ENCODE measurements around the gene SEPTIN12. TPM values are rescaled to one million over a fixed set of nuclear protein-coding genes. Genes with fewer than 3 reads are reported as not detected.

Gene SEPTIN12
- total and polyA plus RNA-seq, 2 of the 8 experiments (the other 6 are each of a cell fraction or from before 2014, with no cell fraction given): 0.24 TPM; not detected in 1

DNA sequence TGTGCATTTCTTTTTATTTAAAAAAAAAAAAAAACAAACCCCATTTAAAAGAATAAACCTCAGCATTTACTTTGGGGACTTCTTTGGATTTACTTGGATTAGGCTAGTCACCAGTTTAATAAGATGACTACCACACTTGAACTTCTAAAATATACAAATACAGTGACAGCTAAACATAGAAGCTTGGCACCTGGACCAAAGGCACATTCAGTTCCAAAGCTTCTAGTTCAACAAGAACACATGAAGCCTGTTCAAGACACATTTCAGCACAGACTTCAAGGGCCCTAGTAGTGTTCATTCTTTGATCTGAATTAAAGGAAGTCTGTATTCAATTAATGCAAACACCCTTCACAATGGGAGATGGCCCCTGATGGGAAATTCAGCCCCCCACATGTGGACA is 25.9 kb upstream of the SEPTIN12 start:
- Histone ChIP-seq H2BK120ac (replicated peaks; ENCODE audit: low read depth, low read length) (no peak overlapping the region), H2BK5ac (ENCODE audit: low read depth, low read length) (no peak overlapping the region), H3K18ac (ENCODE audit: extremely low read depth, low read length) (no peak overlapping the region), H3K4ac (replicated peaks; ENCODE audit: insufficient read length, low read depth, low read length) (no peak overlapping the region), H3K79me2 (ENCODE audit: control insufficient read depth in 1 of 2, insufficient read depth in 2 of 2, low read length in 2 of 2) (no peaks in the 10 kb centered on the region), H3K23ac (ENCODE audit: insufficient read length) (no peak overlapping the region), H3K9ac (replicated peaks in 1 of 4; ENCODE audit: extremely low read depth in 1 of 4, low read depth in 3 of 4, low read length in 3 of 4) (no peak overlapping the region), H4K5ac (ENCODE audit: insufficient read length, low read depth, low read length) (no peak overlapping the region), H3K14ac (ENCODE audit: insufficient read length) (no peak overlapping the region), H3K56ac (replicated peaks; ENCODE audit: insufficient read length, low read depth, low read length) (no peak overlapping the region), H3K4me3 (ENCODE audit: extremely low read depth in 1 of 4, insufficient read depth in 2 of 4, low read depth in 3 of 4, low read length in 4 of 4) (no peak overlapping the region), H2AK5ac (ENCODE audit: low read depth, low read length) (no peak overlapping the region), H3K23me2 (ENCODE audit: low read depth, low read length) (no peaks in the 10 kb centered on the region), H2BK15ac (ENCODE audit: low read length) (no peak overlapping the region), H3K36me3 (ENCODE audit: control insufficient read depth in 2 of 4, insufficient read depth in 4 of 4, low read length in 3 of 4) (peaks cover 7 to 48% (median 39%) of the 10 kb centered on the region in 4 experiments), H2AFZ (ENCODE audit: low read length) (no peak overlapping the region), H2BK20ac (ENCODE audit: low read length) (no peak overlapping the region), H3K9me3 (ENCODE audit: insufficient read depth in 2 of 2, low read depth in 1 of 2, low read length in 1 of 2) (no peaks in the 10 kb centered on the region), H2BK12ac (ENCODE audit: low read depth, low read length) (no peak overlapping the region), H3K27ac (ENCODE audit: low read depth, low read length) (no peak overlapping the region), H3K27me3 (replicated peaks in 1 of 4; ENCODE audit: control insufficient read depth in 3 of 4, extremely low read depth in 1 of 4, insufficient read depth in 3 of 4, low read length in 3 of 4) (no peaks in the 10 kb centered on the region), H3K4me1 (replicated peaks in 1 of 4; ENCODE audit: control insufficient read depth in 3 of 4, insufficient read depth in 4 of 4, low read length in 3 of 4) (no peaks in the 10 kb centered on the region), H4K20me1 (replicated peaks in 1 of 2; ENCODE audit: control insufficient read depth in 1 of 2, insufficient read depth in 2 of 2, low read length in 2 of 2) (peaks cover 0 to 8% of the 10 kb centered on the region in 2 experiments), H4K8ac (ENCODE audit: extremely low read depth, insufficient read depth, low read length) (no peak overlapping the region), H3K79me1 (ENCODE audit: low read depth, low read length) (no peaks in the 10 kb centered on the region), H4K91ac (replicated peaks; ENCODE audit: insufficient read length, low read length) (no peak overlapping the region), H3K4me2 (ENCODE audit: insufficient read depth in 1 of 2, low read depth in 2 of 2, low read length in 2 of 2) (no peak overlapping the region)
- ChIA-PET CTCF (ENCODE audit: partially characterized antibody) (interaction anchor here (1.4 kb wide), 1 partner anchor 97 kb away, joined by 7 read pairs; no protein-coding TSS in a partner anchor), POLR2A (ENCODE audit: partially characterized antibody) (no interaction called here)
- TF ChIP-seq HDAC2 (IDR thresholded peaks at IDR 0.05; ENCODE audit: borderline replicate concordance in 1 of 2, low read depth in 2 of 2, low read length in 2 of 2) (no peak), POU5F1 (IDR thresholded peaks at IDR 0.05; ENCODE audit: low read depth, low read length) (no peak), KDM5A (IDR thresholded peaks at IDR 0.05; ENCODE audit: low read length) (no peak), KDM4A (IDR thresholded peaks at IDR 0.05; ENCODE audit: low read depth, low read length, severe bottlenecking) (no peak), BACH1 (IDR thresholded peaks at IDR 0.05; ENCODE audit: low read length) (no peak), BRCA1 (IDR thresholded peaks at IDR 0.05; ENCODE audit: low read depth, low read length) (no peak), TBP (IDR thresholded peaks at IDR 0.05; ENCODE audit: low read depth, low read length) (no peak), MAFK (IDR thresholded peaks at IDR 0.05; ENCODE audit: low read depth, low read length) (no peak), PHF8 (conservative IDR thresholded peaks at IDR 0.05; ENCODE audit: low read depth, low read length) (no peak), GABPA (IDR thresholded peaks at IDR 0.05; ENCODE audit: borderline replicate concordance, insufficient read depth, low read length) (no peak), SP1 (IDR thresholded peaks at IDR 0.05; ENCODE audit: low read depth, low read length) (no peak), NRF1 (IDR thresholded peaks at IDR 0.05; ENCODE audit: low read depth, low read length) (no peak), POLR2AphosphoS5 (IDR thresholded peaks at IDR 0.05; ENCODE audit: low read depth, low read length) (no peak), TEAD4 (IDR thresholded peaks at IDR 0.05; ENCODE audit: low read depth, low read length) (no peak)
- TF ChIP-seq, protein P1, sequence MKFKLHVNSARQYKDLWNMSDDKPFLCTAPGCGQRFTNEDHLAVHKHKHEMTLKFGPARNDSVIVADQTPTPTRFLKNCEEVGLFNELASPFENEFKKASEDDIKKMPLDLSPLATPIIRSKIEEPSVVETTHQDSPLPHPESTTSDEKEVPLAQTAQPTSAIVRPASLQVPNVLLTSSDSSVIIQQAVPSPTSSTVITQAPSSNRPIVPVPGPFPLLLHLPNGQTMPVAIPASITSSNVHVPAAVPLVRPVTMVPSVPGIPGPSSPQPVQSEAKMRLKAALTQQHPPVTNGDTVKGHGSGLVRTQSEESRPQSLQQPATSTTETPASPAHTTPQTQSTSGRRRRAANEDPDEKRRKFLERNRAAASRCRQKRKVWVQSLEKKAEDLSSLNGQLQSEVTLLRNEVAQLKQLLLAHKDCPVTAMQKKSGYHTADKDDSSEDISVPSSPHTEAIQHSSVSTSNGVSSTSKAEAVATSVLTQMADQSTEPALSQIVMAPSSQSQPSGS (IDR thresholded peaks at IDR 0.05; ENCODE audit: low read length): no peak
- no peak for DNase-seq (ENCODE audit: low read depth in 1 of 2, low spot score in 2 of 2)
- FAIRE-seq: no peak

All from H1 (cell line).